NOMO-1 treated with dmso at 0.1 percent for 144 hours (cell line): ENCODE measurements around the gene C21orf91.
"Not testable (repeated sequence)": the region's sequence is repeated elsewhere in the genome, so short reads cannot be mapped to it uniquely, and the experiment has no call there.

Experiments
- DNase-seq: peaks from one replicate; lab custom pipeline; 2025; ENCODE audit not compliant: unreplicated experiment; lab: John Stamatoyannopoulos, UW

C21orf91 gene

GRCh38 chr21:17779496-17779895, 39.7 kb downstream of the C21orf91 start:
- peak; percentile 30 for DNase-seq

- DNase-seq: no peak
Measured at GRCh38 chr21:17777072-17777765, 41.9 kb downstream of the C21orf91 start.

GRCh38 chr21:17775431-17776126, 43.6 kb downstream of the C21orf91 start:
- DNase-seq: no peak

- not testable (repeated sequence) for DNase-seq
Measured at GRCh38 chr21:17775021-17775420, 44.1 kb downstream of the C21orf91 start.

- DNase-seq: no peak
Measured at GRCh38 chr21:17769447-17769845, 49.7 kb downstream of the C21orf91 start.

- no peak for DNase-seq
Measured at GRCh38 chr21:17768840-17769446, 50.2 kb downstream of the C21orf91 start.

- DNase-seq: no peak
Measured at GRCh38 chr21:17765207-17765606, 53.9 kb downstream of the C21orf91 start.

- no peak for DNase-seq
Measured at GRCh38 chr21:17763288-17764037, 55.7 kb downstream of the C21orf91 start.

GRCh38 chr21:17759511-17760178, 59.5 kb downstream of the C21orf91 start:
- DNase-seq: no peak

GRCh38 chr21:17758683-17759082, 60.5 kb downstream of the C21orf91 start:
- no peak for DNase-seq

- DNase-seq: no peak
Measured at GRCh38 chr21:17757671-17758070, 61.5 kb downstream of the C21orf91 start.

- no peak for DNase-seq
Measured at GRCh38 chr21:17753736-17754135, 65.4 kb downstream of the C21orf91 start.

- DNase-seq: no peak
Measured at GRCh38 chr21:17752171-17752570, 67.0 kb downstream of the C21orf91 start.

GRCh38 chr21:17746920-17747319, 72.2 kb downstream of the C21orf91 start:
- no peak for DNase-seq

- no peak for DNase-seq
Measured at GRCh38 chr21:17745086-17745485, 74.1 kb downstream of the C21orf91 start.

GRCh38 chr21:17742940-17743592, 76.1 kb downstream of the C21orf91 start:
- DNase-seq: no peak

- no peak for DNase-seq
Measured at GRCh38 chr21:17742181-17742580, 77.0 kb downstream of the C21orf91 start.
